ENCODE measurements around the gene THSD4. TPM values are rescaled to one million over a fixed set of nuclear protein-coding genes. Genes with fewer than 3 reads are reported as not detected.

Gene THSD4
- total RNA-seq, 2 donors from 2014 or later, result 0.08 TPM; not detected in 1

DNA sequence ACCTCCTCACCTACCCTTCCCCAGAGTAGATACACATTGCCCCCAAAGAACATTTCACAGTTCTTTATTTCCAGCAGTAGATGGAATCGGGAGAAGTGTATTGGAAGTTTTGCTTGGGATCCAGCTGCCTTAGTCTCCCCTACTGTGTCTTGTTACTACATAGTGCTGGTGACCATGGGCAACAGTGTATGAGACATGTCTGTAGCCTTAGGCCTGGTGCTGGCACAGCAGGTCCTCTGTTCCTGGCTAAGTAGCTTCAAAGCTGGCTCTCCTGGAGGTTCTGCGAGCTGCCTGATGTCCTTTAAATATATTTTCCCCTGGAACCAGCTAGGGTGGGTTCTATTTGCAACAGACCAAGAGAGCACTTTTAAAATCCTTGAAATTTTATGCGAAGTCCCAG lies 174.7 kb downstream of the THSD4 start:
- no peak overlapping the region for H3K27ac Mint-ChIP-seq
- H3K4me1 Mint-ChIP-seq, result peaks cover 11% of the 10 kb centered on the region
- no peak overlapping the region for H3K4me3 Mint-ChIP-seq
- H3K36me3 Mint-ChIP-seq (ENCODE audit: low read depth), result no peaks in the 10 kb centered on the region
- ATAC-seq (replicated peaks), result no peak
- no peaks in the 10 kb centered on the region for H3K9me3 Mint-ChIP-seq
- H3K27me3 Mint-ChIP-seq, result no peaks in the 10 kb centered on the region

GRCh38 chr15:71290881-71291635 lies 175.8 kb downstream of the THSD4 start:
- no peak for ATAC-seq (replicated peaks)
- H3K9me3 Mint-ChIP-seq, result no peaks in the 10 kb centered on the region
- H3K4me3 Mint-ChIP-seq, result no peak overlapping the region
- H3K36me3 Mint-ChIP-seq (ENCODE audit: low read depth), result no peaks in the 10 kb centered on the region
- no peak overlapping the region for H3K27ac Mint-ChIP-seq
- no peaks in the 10 kb centered on the region for H3K27me3 Mint-ChIP-seq
- peaks cover 17% of the 10 kb centered on the region for H3K4me1 Mint-ChIP-seq

DNA sequence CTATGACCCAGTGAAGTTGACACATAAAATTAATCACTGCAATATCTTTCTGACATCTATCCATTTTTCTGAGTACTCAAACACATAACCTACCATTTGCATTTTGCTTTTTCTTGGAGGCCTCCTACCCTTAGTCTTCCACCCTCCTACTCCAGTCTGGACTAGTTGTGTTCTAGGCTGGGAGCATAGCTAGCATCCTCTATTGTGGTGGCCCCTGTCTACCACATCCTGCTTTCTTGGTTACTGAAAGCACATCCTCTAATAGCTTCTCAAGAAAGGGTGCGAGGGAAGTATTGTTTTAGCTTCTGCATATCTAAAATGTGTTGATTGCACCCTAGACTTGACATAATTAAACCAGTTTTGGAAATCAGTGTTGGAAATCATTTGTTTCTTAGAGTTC lies 176.5 kb downstream of the THSD4 start:
- Mint-ChIP-seq H3K4me1 (peaks cover 17% of the 10 kb centered on the region), H3K27ac (no peak overlapping the region), H3K9me3 (no peaks in the 10 kb centered on the region), H3K27me3 (no peaks in the 10 kb centered on the region), H3K36me3 (ENCODE audit: low read depth) (no peaks in the 10 kb centered on the region), H3K4me3 (no peak overlapping the region)
- peak; percentile 36 for ATAC-seq (replicated peaks)

DNA sequence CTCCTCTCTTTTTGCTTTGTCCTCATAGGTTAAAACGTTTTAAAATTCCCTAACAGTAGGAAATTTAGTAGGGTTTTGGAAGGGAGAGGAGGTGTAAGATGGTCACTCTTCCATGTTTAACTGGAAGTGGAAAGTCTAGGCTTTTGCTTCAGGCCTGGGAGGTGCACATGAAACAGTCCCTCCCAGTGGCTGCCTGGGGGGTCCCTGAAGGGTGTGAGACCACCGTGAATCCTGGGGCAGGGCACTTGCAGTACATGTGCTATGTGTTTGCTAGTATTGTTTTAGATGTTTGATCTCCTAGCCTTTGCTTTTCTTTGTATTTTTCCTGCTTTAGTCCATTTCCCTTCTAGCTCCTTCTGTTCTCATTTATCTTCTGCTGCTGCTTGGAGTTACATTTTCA lies 178.5 kb downstream of the THSD4 start:
- Mint-ChIP-seq H3K36me3 (ENCODE audit: low read depth) (no peaks in the 10 kb centered on the region), H3K27ac (no peak overlapping the region), H3K9me3 (no peaks in the 10 kb centered on the region), H3K27me3 (no peaks in the 10 kb centered on the region), H3K4me3 (no peak overlapping the region), H3K4me1 (peaks cover 17% of the 10 kb centered on the region)
- no peak for ATAC-seq (replicated peaks)

GRCh38 chr15:71294251-71294910 lies 179.1 kb downstream of the THSD4 start:
- H3K9me3 Mint-ChIP-seq, result no peaks in the 10 kb centered on the region
- H3K27me3 Mint-ChIP-seq, result no peaks in the 10 kb centered on the region
- H3K4me3 Mint-ChIP-seq, result no peak overlapping the region
- ATAC-seq (replicated peaks), result no peak
- H3K27ac Mint-ChIP-seq, result no peak overlapping the region
- peaks cover 17% of the 10 kb centered on the region for H3K4me1 Mint-ChIP-seq
- no peaks in the 10 kb centered on the region for H3K36me3 Mint-ChIP-seq (ENCODE audit: low read depth)

DNA sequence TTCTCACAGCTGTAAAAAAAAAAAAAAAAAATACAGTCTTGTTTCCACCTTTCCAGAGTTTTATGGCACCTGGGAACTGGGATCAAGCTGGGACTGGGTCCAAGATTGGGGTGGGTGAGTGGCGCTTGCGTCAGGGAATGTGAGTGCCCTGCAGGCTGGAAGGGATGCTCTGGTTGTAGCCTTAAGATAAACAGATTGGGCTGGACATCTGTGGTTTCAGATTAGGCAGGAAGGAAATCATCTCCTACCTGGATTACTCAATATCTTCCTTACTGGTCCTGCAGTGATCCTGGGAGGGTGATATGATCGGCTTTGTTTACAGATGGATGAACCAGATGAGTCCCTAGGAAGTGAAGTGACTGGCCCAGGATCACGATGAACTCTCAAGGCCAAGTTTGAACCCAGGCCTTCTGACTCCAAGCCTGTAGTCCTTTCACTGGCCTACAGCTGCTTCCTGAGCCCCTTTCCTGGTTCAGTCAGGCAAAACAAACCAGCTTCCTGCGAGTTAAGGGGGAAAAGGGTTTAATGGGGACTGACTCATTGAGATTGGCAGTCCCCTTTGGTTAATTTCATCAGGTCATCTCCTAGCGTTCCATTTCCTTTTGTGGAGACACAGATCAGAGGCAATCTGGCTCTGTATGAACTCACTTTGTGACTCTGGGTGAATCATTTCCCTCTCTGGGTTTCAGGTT lies 179.8 kb downstream of the THSD4 start:
- Mint-ChIP-seq H3K27ac (no peak overlapping the region), H3K27me3 (no peaks in the 10 kb centered on the region), H3K9me3 (no peaks in the 10 kb centered on the region), H3K4me1 (peaks cover 17% of the 10 kb centered on the region), H3K36me3 (ENCODE audit: low read depth) (no peaks in the 10 kb centered on the region), H3K4me3 (no peak overlapping the region)
- ATAC-seq (replicated peaks), result peak; percentile 93

- no peak overlapping the region for H3K4me3 Mint-ChIP-seq
Observed at GRCh38 chr15:71295603-71296314, 180.5 kb downstream of the THSD4 start.

DNA sequence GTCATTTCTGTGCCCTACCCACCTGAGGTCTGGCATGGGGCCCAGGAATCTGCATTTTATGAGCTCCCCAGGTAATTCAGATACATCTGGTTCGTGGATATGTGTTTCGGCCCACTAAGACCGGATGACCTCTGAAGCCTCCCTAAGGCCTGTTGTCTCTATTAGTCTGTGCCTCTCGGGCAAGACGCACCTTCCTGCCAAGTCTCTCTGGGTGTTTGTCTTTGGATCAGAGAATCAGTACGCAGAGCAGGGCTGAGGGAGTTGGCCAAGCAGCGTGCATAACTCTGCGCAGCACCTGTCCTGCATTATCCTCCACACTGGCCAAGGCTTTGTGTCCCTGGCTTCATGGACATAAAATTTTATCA lies 181.0 kb downstream of the THSD4 start:
- Mint-ChIP-seq H3K4me3 (no peak overlapping the region), H3K9me3 (no peaks in the 10 kb centered on the region), H3K36me3 (ENCODE audit: low read depth) (no peaks in the 10 kb centered on the region), H3K27ac (no peak overlapping the region), H3K27me3 (no peaks in the 10 kb centered on the region), H3K4me1 (peaks cover 17% of the 10 kb centered on the region)
- no peak for ATAC-seq (replicated peaks)

More at GRCh38 chr15:71295603-71296314, 180.5 kb downstream of the THSD4 start:
- no peaks in the 10 kb centered on the region for H3K36me3 Mint-ChIP-seq (ENCODE audit: low read depth)
- H3K27ac Mint-ChIP-seq, result peak overlapping the region; percentile 7
- H3K27me3 Mint-ChIP-seq, result no peaks in the 10 kb centered on the region
- ATAC-seq (replicated peaks), result no peak
- H3K9me3 Mint-ChIP-seq, result no peaks in the 10 kb centered on the region
- peaks cover 17% of the 10 kb centered on the region for H3K4me1 Mint-ChIP-seq

- Mint-ChIP-seq H3K4me1 (no peaks in the 10 kb centered on the region), H3K4me3 (no peak overlapping the region), H3K36me3 (ENCODE audit: low read depth) (no peaks in the 10 kb centered on the region), H3K27me3 (peaks cover 3% of the 10 kb centered on the region), H3K27ac (no peak overlapping the region), H3K9me3 (no peaks in the 10 kb centered on the region)
- no peak for ATAC-seq (replicated peaks)
Observed at GRCh38 chr15:71301958-71302621, 186.8 kb downstream of the THSD4 start.

GRCh38 chr15:71302861-71303410 lies 187.7 kb downstream of the THSD4 start:
- Mint-ChIP-seq H3K9me3 (no peaks in the 10 kb centered on the region), H3K36me3 (ENCODE audit: low read depth) (no peaks in the 10 kb centered on the region), H3K4me3 (no peak overlapping the region), H3K27me3 (peaks cover 3% of the 10 kb centered on the region), H3K27ac (no peak overlapping the region), H3K4me1 (no peaks in the 10 kb centered on the region)
- ATAC-seq (replicated peaks), result no peak

DNA sequence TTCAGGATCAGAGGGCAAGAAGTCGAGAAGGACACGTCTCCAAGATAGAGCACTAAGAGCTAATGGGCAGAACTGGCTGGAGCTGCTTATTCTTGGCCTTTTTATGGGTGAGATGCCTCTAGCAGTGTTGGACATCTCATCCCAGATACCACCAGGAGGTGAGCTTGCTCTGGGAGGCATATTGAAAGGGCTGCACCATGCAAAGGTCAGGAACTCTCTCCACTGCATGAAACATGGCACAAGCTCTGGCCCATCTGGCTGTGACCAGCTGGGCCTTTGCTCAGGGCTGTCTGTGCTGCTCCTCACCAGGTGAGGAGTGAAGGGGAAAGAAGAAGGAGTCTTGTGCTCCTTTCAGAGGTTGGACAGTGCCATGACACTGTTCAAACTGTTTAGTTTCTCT lies 188.7 kb downstream of the THSD4 start:
- Mint-ChIP-seq H3K4me3 (no peak overlapping the region), H3K27ac (no peak overlapping the region), H3K36me3 (ENCODE audit: low read depth) (no peaks in the 10 kb centered on the region), H3K4me1 (no peaks in the 10 kb centered on the region), H3K9me3 (peaks cover 3% of the 10 kb centered on the region), H3K27me3 (peaks cover 3% of the 10 kb centered on the region)
- no peak for ATAC-seq (replicated peaks)

DNA sequence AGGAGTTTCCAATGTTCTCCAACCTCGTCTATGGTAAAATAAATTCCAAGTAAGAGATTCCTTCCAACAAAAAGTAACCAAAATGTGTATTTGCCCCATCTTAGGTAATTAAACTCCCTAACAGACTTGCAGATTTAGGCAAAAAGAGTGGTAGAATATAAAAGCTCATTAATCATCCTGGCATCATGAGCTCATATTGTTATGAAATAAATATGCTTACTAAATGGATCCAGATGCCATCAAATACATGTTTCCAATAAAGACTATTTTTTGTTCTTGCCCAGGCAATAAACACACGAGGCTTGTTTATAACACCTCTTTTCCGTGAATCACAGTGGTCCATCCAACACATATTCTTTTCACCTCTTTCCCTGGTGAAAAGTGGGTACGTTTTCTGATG lies 189.4 kb downstream of the THSD4 start:
- Mint-ChIP-seq H3K9me3 (peaks cover 3% of the 10 kb centered on the region), H3K27me3 (peaks cover 3% of the 10 kb centered on the region), H3K4me1 (no peaks in the 10 kb centered on the region), H3K27ac (no peak overlapping the region), H3K4me3 (no peak overlapping the region), H3K36me3 (ENCODE audit: low read depth) (no peaks in the 10 kb centered on the region)
- ATAC-seq (replicated peaks), result no peak

GRCh38 chr15:71306538-71306937 lies 191.3 kb downstream of the THSD4 start:
- H3K9me3 Mint-ChIP-seq, result peaks cover 3% of the 10 kb centered on the region
- no peak overlapping the region for H3K4me3 Mint-ChIP-seq
- H3K27me3 Mint-ChIP-seq, result peaks cover 4% of the 10 kb centered on the region
- no peaks in the 10 kb centered on the region for H3K36me3 Mint-ChIP-seq (ENCODE audit: low read depth)
- no peak for ATAC-seq (replicated peaks)
- H3K4me1 Mint-ChIP-seq, result no peaks in the 10 kb centered on the region
- H3K27ac Mint-ChIP-seq, result no peak overlapping the region

- Mint-ChIP-seq H3K36me3 (ENCODE audit: low read depth) (no peaks in the 10 kb centered on the region), H3K27ac (no peak overlapping the region), H3K4me1 (no peaks in the 10 kb centered on the region), H3K27me3 (peaks cover 8% of the 10 kb centered on the region), H3K9me3 (peaks cover 13% of the 10 kb centered on the region), H3K4me3 (no peak overlapping the region)
- ATAC-seq (replicated peaks), result no peak
Observed at GRCh38 chr15:71312194-71312708, 197.0 kb downstream of the THSD4 start.

All from activated T-helper 17 cell treated with anti-CD3 and anti-CD28 coated beads, Interleukin-2, amount 50 U/mL, for 72 hours (primary cell).